ENCODE data around the gene FAM200C. TPM values are rescaled to one million over a fixed set of nuclear protein-coding genes. Genes with fewer than 3 reads are reported as not detected.

The FAM200C gene
- total and polyA plus RNA-seq, 9 of the 15 experiments (the other 6 are each of a cell fraction or from before 2014, with no cell fraction given): 1.3 to 7.0 (median 1.8) TPM

- TF ChIP-seq, protein P1, sequence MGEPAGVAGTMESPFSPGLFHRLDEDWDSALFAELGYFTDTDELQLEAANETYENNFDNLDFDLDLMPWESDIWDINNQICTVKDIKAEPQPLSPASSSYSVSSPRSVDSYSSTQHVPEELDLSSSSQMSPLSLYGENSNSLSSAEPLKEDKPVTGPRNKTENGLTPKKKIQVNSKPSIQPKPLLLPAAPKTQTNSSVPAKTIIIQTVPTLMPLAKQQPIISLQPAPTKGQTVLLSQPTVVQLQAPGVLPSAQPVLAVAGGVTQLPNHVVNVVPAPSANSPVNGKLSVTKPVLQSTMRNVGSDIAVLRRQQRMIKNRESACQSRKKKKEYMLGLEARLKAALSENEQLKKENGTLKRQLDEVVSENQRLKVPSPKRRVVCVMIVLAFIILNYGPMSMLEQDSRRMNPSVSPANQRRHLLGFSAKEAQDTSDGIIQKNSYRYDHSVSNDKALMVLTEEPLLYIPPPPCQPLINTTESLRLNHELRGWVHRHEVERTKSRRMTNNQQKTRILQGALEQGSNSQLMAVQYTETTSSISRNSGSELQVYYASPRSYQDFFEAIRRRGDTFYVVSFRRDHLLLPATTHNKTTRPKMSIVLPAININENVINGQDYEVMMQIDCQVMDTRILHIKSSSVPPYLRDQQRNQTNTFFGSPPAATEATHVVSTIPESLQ (CRISPR knock-in tag; IDR thresholded peaks at IDR 0.05): 0 out of 2 replicates have a peak, but pooled peaks have one; percentile 30
- TF ChIP-seq, protein P2, sequence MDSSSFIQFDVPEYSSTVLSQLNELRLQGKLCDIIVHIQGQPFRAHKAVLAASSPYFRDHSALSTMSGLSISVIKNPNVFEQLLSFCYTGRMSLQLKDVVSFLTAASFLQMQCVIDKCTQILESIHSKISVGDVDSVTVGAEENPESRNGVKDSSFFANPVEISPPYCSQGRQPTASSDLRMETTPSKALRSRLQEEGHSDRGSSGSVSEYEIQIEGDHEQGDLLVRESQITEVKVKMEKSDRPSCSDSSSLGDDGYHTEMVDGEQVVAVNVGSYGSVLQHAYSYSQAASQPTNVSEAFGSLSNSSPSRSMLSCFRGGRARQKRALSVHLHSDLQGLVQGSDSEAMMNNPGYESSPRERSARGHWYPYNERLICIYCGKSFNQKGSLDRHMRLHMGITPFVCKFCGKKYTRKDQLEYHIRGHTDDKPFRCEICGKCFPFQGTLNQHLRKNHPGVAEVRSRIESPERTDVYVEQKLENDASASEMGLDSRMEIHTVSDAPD (CRISPR knock-in tag; IDR thresholded peaks at IDR 0.05): no peak
- TF ChIP-seq RBM39 (optimal IDR thresholded peaks at IDR 0.05; ENCODE audit: low read depth, low read length) (no peak), ZKSCAN1 (IDR thresholded peaks at IDR 0.05; ENCODE audit: low read depth, low read length) (no peak), MXD1 (CRISPR knock-in tag; IDR thresholded peaks at IDR 0.05; ENCODE audit: borderline replicate concordance, poor library complexity, severe bottlenecking) (no peak), ZNF75A (CRISPR knock-in tag; IDR thresholded peaks at IDR 0.05) (peak; percentile 63; the same call in 1 of the 2 replicates), POLR3G (IDR thresholded peaks at IDR 0.05; ENCODE audit: extremely low read depth, insufficient read length, insufficient replicate concordance) (no peak)
- TF ChIP-seq, protein P3, sequence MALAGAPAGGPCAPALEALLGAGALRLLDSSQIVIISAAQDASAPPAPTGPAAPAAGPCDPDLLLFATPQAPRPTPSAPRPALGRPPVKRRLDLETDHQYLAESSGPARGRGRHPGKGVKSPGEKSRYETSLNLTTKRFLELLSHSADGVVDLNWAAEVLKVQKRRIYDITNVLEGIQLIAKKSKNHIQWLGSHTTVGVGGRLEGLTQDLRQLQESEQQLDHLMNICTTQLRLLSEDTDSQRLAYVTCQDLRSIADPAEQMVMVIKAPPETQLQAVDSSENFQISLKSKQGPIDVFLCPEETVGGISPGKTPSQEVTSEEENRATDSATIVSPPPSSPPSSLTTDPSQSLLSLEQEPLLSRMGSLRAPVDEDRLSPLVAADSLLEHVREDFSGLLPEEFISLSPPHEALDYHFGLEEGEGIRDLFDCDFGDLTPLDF (CRISPR knock-in tag; IDR thresholded peaks at IDR 0.05): peak; percentile 69; the same call in 1 of the 2 replicates
- TF ChIP-seq, protein P4, sequence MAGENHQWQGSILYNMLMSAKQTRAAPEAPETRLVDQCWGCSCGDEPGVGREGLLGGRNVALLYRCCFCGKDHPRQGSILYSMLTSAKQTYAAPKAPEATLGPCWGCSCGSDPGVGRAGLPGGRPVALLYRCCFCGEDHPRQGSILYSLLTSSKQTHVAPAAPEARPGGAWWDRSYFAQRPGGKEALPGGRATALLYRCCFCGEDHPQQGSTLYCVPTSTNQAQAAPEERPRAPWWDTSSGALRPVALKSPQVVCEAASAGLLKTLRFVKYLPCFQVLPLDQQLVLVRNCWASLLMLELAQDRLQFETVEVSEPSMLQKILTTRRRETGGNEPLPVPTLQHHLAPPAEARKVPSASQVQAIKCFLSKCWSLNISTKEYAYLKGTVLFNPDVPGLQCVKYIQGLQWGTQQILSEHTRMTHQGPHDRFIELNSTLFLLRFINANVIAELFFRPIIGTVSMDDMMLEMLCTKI (IDR thresholded peaks at IDR 0.05; ENCODE audit: partially characterized antibody): no peak
- TF ChIP-seq, protein P5, sequence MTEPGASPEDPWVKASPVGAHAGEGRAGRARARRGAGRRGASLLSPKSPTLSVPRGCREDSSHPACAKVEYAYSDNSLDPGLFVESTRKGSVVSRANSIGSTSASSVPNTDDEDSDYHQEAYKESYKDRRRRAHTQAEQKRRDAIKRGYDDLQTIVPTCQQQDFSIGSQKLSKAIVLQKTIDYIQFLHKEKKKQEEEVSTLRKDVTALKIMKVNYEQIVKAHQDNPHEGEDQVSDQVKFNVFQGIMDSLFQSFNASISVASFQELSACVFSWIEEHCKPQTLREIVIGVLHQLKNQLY (CRISPR knock-in tag; conservative IDR thresholded peaks at IDR 0.05): no peak
Measured at GRCh38 chr5:160399402-160400353, at the start of gene FAM200C (continued).

Measured in K562 (cell line).